IMR-90 (cell line): ENCODE results near the gene PES1. TPM values are rescaled to one million over a fixed set of nuclear protein-coding genes. Genes with fewer than 3 reads are reported as not detected.

ENCODE experiments used
- ATAC-seq: fragments of 200-7000 bp; cut with Tn5 transposase; 2 replicates; pipeline ENCODE4 v1.9.1; 2020; ENCODE audit warnings: low read depth, mild to moderate bottlenecking, moderate library complexity
- BruUV-seq: library from RNA; stranded (reverse); fragments of 400-500 nt; replicated peaks from 2 replicates; lab custom pipeline; 2021; lab: Mats Ljungman, UMichigan
- CTCF ChIA-PET: fragments of 300-600 bp; formaldehyde crosslinking; extraction: SDS; loops from one replicate; lab custom pipeline; 2021; ENCODE audit warnings: antibody characterized with exemption; lab: Yijun Ruan, JAX
- POLR2A ChIA-PET: fragments of 300-600 bp; sonication (Branson Sonifier 250); formaldehyde crosslinking; loops from one replicate; lab custom pipeline; 2022; ENCODE audit warnings: antibody characterized with exemption; ENCODE audit not compliant: unreplicated experiment; lab: Charles Lee
- DNase-seq: peaks from one replicate; pipeline ENCODE4 v3.0.0; 2013
- H2AFZ ChIP-seq: replicated peaks from 2 replicates; pipeline ENCODE3; 2013; ENCODE audit warnings: low read length, mild to moderate bottlenecking; ENCODE audit not compliant: poor library complexity
- H2AK5ac ChIP-seq: 2 replicates; pipeline ENCODE4 v1.6.1; 2013; ENCODE audit warnings: low read depth, low read length, inconsistent platforms
- H2AK9ac ChIP-seq: replicated peaks from 2 replicates; pipeline ENCODE3; 2013; ENCODE audit warnings: mild to moderate bottlenecking, low read depth, low read length, moderate library complexity; ENCODE audit not compliant: poor library complexity
- H2BK120ac ChIP-seq: 2 replicates; pipeline ENCODE4 v1.6.1; 2013; ENCODE audit warnings: low read depth, low read length, inconsistent platforms
- H2BK15ac ChIP-seq: 3 replicates; pipeline ENCODE4 v1.6.1; 2013; ENCODE audit warnings: low read depth, low read length, inconsistent platforms
- H2BK20ac ChIP-seq: 2 replicates; pipeline ENCODE4 v1.6.1; 2013; ENCODE audit warnings: low read depth, mild to moderate bottlenecking, inconsistent platforms, low read length, moderate library complexity
- H2BK5ac ChIP-seq: 2 replicates; pipeline ENCODE4 v1.6.1; 2013; ENCODE audit warnings: mild to moderate bottlenecking, low read depth, low read length, inconsistent platforms; ENCODE audit not compliant: poor library complexity, severe bottlenecking
- H3K14ac ChIP-seq: replicated peaks from 2 replicates; pipeline ENCODE4 v1.6.1; 2013; ENCODE audit warnings: low read depth, low read length, inconsistent platforms
- H3K18ac ChIP-seq: 2 replicates; pipeline ENCODE4 v1.6.1; 2013; ENCODE audit warnings: low read depth, low read length, control low read depth
- H3K23ac ChIP-seq: 2 replicates; pipeline ENCODE4 v1.6.1; 2013; ENCODE audit warnings: low read depth, low read length, inconsistent platforms
- H3K27ac ChIP-seq: 2 replicates; pipeline ENCODE4 v1.5.1; 2013; ENCODE audit warnings: mild to moderate bottlenecking, control low read depth, low read length; ENCODE audit not compliant: insufficient read depth
- H3K27me3 ChIP-seq: 2 replicates; pipeline ENCODE4 v1.6.1; 2013; ENCODE audit warnings: low read length; ENCODE audit not compliant: control insufficient read depth, insufficient read depth
- H3K36me3 ChIP-seq: 2 replicates; pipeline ENCODE4 v1.6.1; 2013; ENCODE audit warnings: low read length, mixed read lengths; ENCODE audit not compliant: control insufficient read depth, insufficient read depth
- H3K4ac ChIP-seq: 2 replicates; pipeline ENCODE4 v1.6.1; 2013; ENCODE audit warnings: low read depth, low read length, inconsistent platforms
- H3K4me1 ChIP-seq: 2 replicates; pipeline ENCODE4 v1.6.1; 2013; ENCODE audit warnings: low read length, mixed read lengths; ENCODE audit not compliant: control insufficient read depth, insufficient read depth
- H3K4me2 ChIP-seq: 2 replicates; pipeline ENCODE4 v1.6.1; 2013; ENCODE audit warnings: low read depth, mild to moderate bottlenecking, control low read depth, low read length, moderate library complexity
- H3K4me3 ChIP-seq: 2 replicates; pipeline ENCODE4 v1.5.1; 2013; ENCODE audit warnings: low read depth, mild to moderate bottlenecking, control low read depth, low read length, moderate library complexity; ENCODE audit not compliant: insufficient read depth
- H3K56ac ChIP-seq: 2 replicates; pipeline ENCODE4 v1.6.1; 2013; ENCODE audit warnings: low read length, inconsistent platforms; ENCODE audit not compliant: insufficient read depth; ENCODE audit errors: extremely low read depth
- H3K79me1 ChIP-seq, 2 experiments: 2 replicates each; pipeline ENCODE4 v1.6.1; 2013; ENCODE audit warnings: low read length in 2 of 2, inconsistent platforms in 1 of 2, low read depth in 1 of 2
- H3K9ac ChIP-seq: 2 replicates; pipeline ENCODE4 v1.6.1; 2013; ENCODE audit warnings: low read depth, low read length, control low read depth
- H3K9me1 ChIP-seq: 2 replicates; pipeline ENCODE4 v1.6.1; 2013; ENCODE audit warnings: low read length, inconsistent platforms; ENCODE audit not compliant: insufficient read depth
- H3K9me3 ChIP-seq: 2 replicates; pipeline ENCODE4 v1.6.1; 2013; ENCODE audit warnings: low read length; ENCODE audit not compliant: control insufficient read depth, insufficient read depth
- H4K20me1 ChIP-seq: 2 replicates; pipeline ENCODE4 v1.6.1; 2013; ENCODE audit warnings: low read length, inconsistent platforms; ENCODE audit not compliant: insufficient read depth
- H4K5ac ChIP-seq: 2 replicates; pipeline ENCODE4 v1.6.1; 2013; ENCODE audit warnings: mild to moderate bottlenecking, low read depth, low read length, control low read depth
- H4K8ac ChIP-seq, 2 experiments: 2 replicates each; pipeline ENCODE4 v1.6.1; 2013; ENCODE audit warnings: low read depth in 2 of 2, low read length in 2 of 2, control low read depth in 1 of 2, inconsistent platforms in 1 of 2
- H4K91ac ChIP-seq: 2 replicates; pipeline ENCODE4 v1.6.1; 2013; ENCODE audit warnings: low read depth, low read length, inconsistent platforms; ENCODE audit not compliant: insufficient read depth
- CEBPB ChIP-seq: IDR thresholded peaks from 2 replicates; pipeline ENCODE4 v1.6.1; 2012; ENCODE audit warnings: low read depth, low read length, improper control_type of control experiment
- CHD1 ChIP-seq: IDR thresholded peaks from 2 replicates; pipeline ENCODE4 v1.6.1; 2012; ENCODE audit warnings: low read depth, low read length, improper control_type of control experiment
- FOS ChIP-seq: fragments of 150-350 bp; IDR thresholded peaks from 2 replicates; pipeline ENCODE4 v1.6.1; 2016; ENCODE audit warnings: low read depth, low read length
- NFE2L2 ChIP-seq: fragments of 150-350 bp; IDR thresholded peaks from 2 replicates; pipeline ENCODE4 v1.6.1; 2016; ENCODE audit warnings: low read depth, mild to moderate bottlenecking, low read length
- POLR2A ChIP-seq: IDR thresholded peaks from 2 replicates; pipeline ENCODE4 v1.6.1; 2012; ENCODE audit warnings: mild to moderate bottlenecking, low read depth, low read length
- RFX5 ChIP-seq: IDR thresholded peaks from 2 replicates; pipeline ENCODE4 v1.8.0; 2012; ENCODE audit warnings: low read depth, mild to moderate bottlenecking, low read length, moderate library complexity
- SMC3 ChIP-seq: fragments of 150-350 bp; IDR thresholded peaks from 2 replicates; pipeline ENCODE4 v1.6.1; 2016; ENCODE audit warnings: low read depth, mild to moderate bottlenecking, antibody characterized with exemption, low read length, moderate library complexity
- WGBS, 2 experiments: methylation state at CpG; one replicate each; pipeline versions ENCODE4 v1.1.5 to v1.1.7; 2013; ENCODE audit warnings: missing lambda C conversion rate in 2 of 2; ENCODE audit not compliant: insufficient read length in 1 of 2; ENCODE audit errors: extremely low coverage in 2 of 2; 5-methylcytosine and 5-hydroxymethylcytosine counted together
- dilution Hi-C: fragments of 300-500 bp; cut with HindIII; formaldehyde crosslinking; loops from one replicate; pipeline ENCODE4 v1.14.3; 2018; ENCODE audit warnings: low sequenced_read_pairs; ENCODE audit not compliant: unreplicated experiment
- in situ Hi-C: fragments of 300-500 bp; cut with MboI; formaldehyde crosslinking; loops from 3 replicates; pipeline ENCODE4 v1.14.3; 2019; ENCODE audit warnings: low sequenced_read_pairs, inconsistent platforms, mixed read lengths
- intact Hi-C: fragments of 100-400 bp; cut with micrococcal nuclease; formaldehyde crosslinking; loops from 2 replicates; pipeline ENCODE4 v1.10.0; 2022
- polyA plus RNA-seq, 3 experiments: library from polyadenylated mRNA; depleted of rRNA; stranded (reverse); fragments of >200 nt; gene quantifications; 2 replicates each; pipeline ENCODE4 v1.2.3, GENCODE V29; 2012; ENCODE audit warnings: low replicate concordance in 1 of 3
- total RNA-seq: library from RNA; depleted of rRNA; stranded (reverse); fragments of >200 nt; gene quantifications from 2 replicates; pipeline ENCODE4 v1.2.3, GENCODE V29; 2012
- TF ChIP-seq, protein P1 (sequence below): fragments of 150-350 bp; IDR thresholded peaks from 2 replicates; pipeline ENCODE4 v1.6.1; 2016; ENCODE audit warnings: low read depth, mild to moderate bottlenecking, low read length, moderate library complexity, borderline replicate concordance
- TF ChIP-seq, protein P2 (sequence below): conservative IDR thresholded peaks from 2 replicates; pipeline ENCODE4 v1.5.1; 2012; ENCODE audit warnings: mild to moderate bottlenecking, low read depth, low read length, improper control_type of control experiment
- TF ChIP-seq, protein P3 (sequence below): fragments of 150-350 bp; IDR thresholded peaks from 2 replicates; pipeline ENCODE4 v1.6.1; 2017; ENCODE audit warnings: mild to moderate bottlenecking, antibody characterized with exemption, low read length, low read depth

PES1 gene
- total and polyA plus RNA-seq, 2 of the 4 experiments (the other 2 are of a cell fraction): 120 to 142 TPM

DNA sequence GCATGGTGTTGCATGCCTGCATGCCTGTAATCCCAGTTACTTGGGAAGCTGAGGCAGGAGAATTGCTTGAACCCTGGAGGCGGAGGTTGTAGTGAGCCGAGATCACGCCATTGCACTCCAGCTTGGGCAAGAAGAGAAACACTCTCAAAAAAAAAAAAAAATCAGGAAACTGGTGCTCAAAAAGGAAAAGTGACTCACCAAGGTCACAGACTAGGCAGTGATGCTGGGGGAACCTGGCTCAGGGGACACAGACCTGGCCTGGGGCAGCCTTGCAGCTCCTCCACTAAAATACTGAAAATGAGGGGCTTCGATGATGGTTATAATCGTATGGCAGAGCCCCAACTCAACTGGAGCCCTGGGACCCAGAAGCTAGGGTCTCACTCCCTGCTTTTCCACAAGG, 35.8 kb upstream of the PES1 start:
- no peak overlapping the region for H2BK120ac ChIP-seq
- no TSS peak for BruUV-seq
- H2AK9ac ChIP-seq: no peak overlapping the region
- no peak overlapping the region for H3K56ac ChIP-seq
- H3K23ac ChIP-seq: no peak overlapping the region
- H4K8ac ChIP-seq: no peak overlapping the region
- intact Hi-C loops (no loop called here), dilution Hi-C loops (no loop called here), in situ Hi-C loops (no loop called here)
- H3K14ac ChIP-seq: no peak overlapping the region
- H4K20me1 ChIP-seq: no peaks in the 10 kb centered on the region
- CTCF ChIA-PET: no interaction called here
- H3K27me3 ChIP-seq: no peaks in the 10 kb centered on the region
- no peak overlapping the region for H3K18ac ChIP-seq
- no peak overlapping the region for H4K5ac ChIP-seq
- no peak overlapping the region for H2BK15ac ChIP-seq
- no peaks in the 10 kb centered on the region for H3K79me1 ChIP-seq
- no peak overlapping the region for H3K4me2 ChIP-seq
- H2AFZ ChIP-seq: no peak overlapping the region
- no peaks in the 10 kb centered on the region for H3K9me3 ChIP-seq
- H2BK20ac ChIP-seq: no peak overlapping the region
- TF ChIP-seq NFE2L2 (no peak), SMC3 (no peak), FOS (no peak), CEBPB (no peak), POLR2A (no peak), CHD1 (no peak), RFX5 (no peak)
- TF ChIP-seq, protein P1, sequence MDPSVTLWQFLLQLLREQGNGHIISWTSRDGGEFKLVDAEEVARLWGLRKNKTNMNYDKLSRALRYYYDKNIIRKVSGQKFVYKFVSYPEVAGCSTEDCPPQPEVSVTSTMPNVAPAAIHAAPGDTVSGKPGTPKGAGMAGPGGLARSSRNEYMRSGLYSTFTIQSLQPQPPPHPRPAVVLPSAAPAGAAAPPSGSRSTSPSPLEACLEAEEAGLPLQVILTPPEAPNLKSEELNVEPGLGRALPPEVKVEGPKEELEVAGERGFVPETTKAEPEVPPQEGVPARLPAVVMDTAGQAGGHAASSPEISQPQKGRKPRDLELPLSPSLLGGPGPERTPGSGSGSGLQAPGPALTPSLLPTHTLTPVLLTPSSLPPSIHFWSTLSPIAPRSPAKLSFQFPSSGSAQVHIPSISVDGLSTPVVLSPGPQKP: no peak
- TF ChIP-seq, protein P2, sequence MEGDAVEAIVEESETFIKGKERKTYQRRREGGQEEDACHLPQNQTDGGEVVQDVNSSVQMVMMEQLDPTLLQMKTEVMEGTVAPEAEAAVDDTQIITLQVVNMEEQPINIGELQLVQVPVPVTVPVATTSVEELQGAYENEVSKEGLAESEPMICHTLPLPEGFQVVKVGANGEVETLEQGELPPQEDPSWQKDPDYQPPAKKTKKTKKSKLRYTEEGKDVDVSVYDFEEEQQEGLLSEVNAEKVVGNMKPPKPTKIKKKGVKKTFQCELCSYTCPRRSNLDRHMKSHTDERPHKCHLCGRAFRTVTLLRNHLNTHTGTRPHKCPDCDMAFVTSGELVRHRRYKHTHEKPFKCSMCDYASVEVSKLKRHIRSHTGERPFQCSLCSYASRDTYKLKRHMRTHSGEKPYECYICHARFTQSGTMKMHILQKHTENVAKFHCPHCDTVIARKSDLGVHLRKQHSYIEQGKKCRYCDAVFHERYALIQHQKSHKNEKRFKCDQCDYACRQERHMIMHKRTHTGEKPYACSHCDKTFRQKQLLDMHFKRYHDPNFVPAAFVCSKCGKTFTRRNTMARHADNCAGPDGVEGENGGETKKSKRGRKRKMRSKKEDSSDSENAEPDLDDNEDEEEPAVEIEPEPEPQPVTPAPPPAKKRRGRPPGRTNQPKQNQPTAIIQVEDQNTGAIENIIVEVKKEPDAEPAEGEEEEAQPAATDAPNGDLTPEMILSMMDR: no peak
- TF ChIP-seq, protein P3, sequence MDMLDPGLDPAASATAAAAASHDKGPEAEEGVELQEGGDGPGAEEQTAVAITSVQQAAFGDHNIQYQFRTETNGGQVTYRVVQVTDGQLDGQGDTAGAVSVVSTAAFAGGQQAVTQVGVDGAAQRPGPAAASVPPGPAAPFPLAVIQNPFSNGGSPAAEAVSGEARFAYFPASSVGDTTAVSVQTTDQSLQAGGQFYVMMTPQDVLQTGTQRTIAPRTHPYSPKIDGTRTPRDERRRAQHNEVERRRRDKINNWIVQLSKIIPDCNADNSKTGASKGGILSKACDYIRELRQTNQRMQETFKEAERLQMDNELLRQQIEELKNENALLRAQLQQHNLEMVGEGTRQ: no peak
- no peak overlapping the region for H2BK5ac ChIP-seq
- H4K91ac ChIP-seq: no peak overlapping the region
- no peaks in the 10 kb centered on the region for H3K4me1 ChIP-seq
- H3K9me1 ChIP-seq: no peaks in the 10 kb centered on the region
- H3K4ac ChIP-seq: no peak overlapping the region
- H3K4me3 ChIP-seq: no peak overlapping the region
- no peak overlapping the region for H3K9ac ChIP-seq
- ATAC-seq: no peak
- no peak overlapping the region for H3K27ac ChIP-seq
- H3K36me3 ChIP-seq: no peaks in the 10 kb centered on the region
- no peak overlapping the region for H2AK5ac ChIP-seq
- DNase-seq: no peak
- POLR2A ChIA-PET: no interaction called here
- 93% methylated on average over 3 of the region's 5 CpGs; no CpG with 5 or more reads in 1 of the 2 experiments for WGBS, 2 experiments
